GM19351 (cell line): ENCODE results near the gene SLC44A3.
"Not testable (repeated sequence)": the region's sequence is repeated elsewhere in the genome, so short reads cannot be mapped to it uniquely, and the experiment has no call there.

ENCODE experiments used
- ATAC-seq: cut with Tn5 transposase; IDR thresholded peaks from one replicate; pipeline ENCODE4 v1.9.1; 2021; ENCODE audit warnings: mild to moderate bottlenecking, moderate library complexity; ENCODE audit not compliant: unreplicated experiment

SLC44A3 gene

DNA sequence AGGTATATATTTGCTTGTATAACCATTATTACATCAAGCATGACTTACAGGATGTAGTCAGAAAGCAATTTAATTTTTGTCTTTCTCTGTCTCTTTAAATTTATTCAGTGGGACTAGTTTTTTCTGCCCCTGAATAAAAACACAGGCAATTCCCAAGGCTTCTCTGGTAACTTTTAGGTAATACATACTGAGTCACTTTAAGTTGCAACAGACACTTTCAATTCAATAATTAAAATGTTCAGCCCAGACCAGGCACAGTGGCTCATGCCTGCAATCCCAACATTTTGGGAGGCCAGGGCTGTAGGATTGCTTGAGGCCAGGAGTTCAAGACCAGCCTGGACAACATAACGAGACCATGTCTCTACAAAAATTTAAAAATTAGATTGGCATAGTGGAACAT is 12.3 kb downstream of the SLC44A3 start:
- no peak for ATAC-seq

- ATAC-seq: no peak
Observed at GRCh38 chr1:94832931-94833585, 12.9 kb downstream of the SLC44A3 start.

DNA sequence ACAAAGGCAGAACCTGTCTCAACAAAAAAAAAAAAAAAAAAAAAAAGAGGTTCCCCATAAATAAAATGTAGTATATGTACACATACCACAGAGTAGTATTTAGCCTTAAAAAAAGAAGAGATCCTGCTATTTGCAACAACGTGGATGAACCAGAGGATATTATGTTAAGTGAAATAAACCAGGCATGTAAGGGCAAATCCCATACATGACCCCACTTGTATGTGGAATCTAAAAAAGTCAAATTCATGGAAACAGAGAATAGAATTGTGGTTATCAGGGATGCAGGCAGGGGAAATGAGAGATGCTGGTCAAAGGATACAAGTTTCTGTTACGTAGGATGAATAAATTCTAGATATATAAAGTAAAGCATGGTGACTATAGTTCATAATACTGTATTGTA is 16.7 kb downstream of the SLC44A3 start:
- ATAC-seq: no peak

DNA sequence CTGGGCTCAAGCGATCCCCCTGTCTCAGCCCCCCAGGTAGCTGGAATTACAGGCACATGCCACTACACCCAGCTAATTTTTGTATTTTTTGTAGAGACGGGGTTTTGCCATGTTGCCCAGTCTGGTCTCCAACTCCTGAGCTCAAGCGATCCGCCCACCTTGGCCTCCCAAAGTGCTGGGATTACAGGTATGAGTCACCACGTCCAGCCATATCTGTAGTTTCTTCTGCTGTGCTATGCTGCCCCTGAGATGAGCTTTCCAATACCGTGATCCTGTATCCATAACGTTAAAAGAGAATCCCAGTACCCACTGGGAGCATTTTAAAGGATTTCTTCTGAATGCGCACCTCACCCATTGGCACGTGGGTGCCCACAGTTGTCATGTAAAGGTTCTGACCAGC is 20.2 kb downstream of the SLC44A3 start:
- not testable (repeated sequence) for ATAC-seq

DNA sequence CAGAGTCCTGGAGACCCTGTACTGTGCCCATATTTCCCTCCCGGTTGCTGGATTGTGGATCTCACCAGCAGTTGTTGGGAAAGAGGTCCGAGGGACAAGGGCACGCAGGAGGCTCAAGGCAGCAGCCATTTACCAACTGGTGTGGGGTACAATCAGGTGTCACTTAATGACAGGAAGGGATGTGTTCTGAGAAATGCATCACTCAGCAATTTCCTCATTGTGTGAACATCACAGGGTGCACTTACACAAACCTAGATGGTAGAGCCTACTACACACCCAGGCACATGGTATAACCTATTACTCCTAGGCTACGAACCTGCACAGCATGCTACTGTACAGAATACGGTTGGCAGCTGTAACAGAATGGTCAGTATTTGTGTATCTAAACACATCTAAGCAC is 20.7 kb downstream of the SLC44A3 start:
- ATAC-seq: no peak

- ATAC-seq: no peak
Observed at GRCh38 chr1:94843430-94843829, 23.3 kb downstream of the SLC44A3 start.

DNA sequence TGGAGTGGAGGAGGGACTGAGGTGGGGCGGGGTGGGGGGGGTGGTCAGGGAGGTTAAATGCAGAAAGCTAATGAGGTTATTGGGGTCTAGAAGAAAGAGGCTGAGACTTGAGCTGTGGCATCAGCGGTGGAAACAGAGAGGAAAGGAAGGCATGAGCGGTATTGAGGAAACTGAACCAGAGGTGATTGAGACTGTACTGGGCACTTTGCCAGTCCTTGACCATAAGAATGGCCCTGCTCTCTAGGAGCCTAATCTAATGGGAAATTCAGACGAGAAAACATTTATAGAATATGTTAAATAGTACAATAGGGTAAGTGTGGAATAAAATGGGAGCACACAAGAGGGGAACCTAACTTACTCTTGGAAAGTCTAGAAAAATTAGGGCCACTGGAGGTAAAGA is 23.7 kb downstream of the SLC44A3 start:
- ATAC-seq: no peak

DNA sequence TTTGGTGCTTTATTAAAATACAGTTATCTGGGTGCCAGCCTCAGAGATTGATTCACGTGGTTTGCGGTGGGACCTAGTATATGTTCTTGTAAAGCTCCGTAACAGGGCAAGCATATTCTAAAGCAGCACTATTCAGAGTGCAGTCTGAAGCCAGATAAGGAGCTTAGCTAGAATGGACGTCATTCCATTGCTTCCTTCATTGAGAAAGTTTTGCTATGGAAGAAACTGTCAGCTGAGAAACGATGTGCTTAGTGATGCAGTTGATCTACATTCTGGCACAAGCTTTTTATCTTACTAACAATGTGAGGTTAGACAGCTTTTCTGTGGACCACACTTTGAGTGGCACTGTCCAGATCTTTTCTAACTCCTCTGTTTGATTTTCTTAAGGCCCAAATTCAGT is 26.2 kb downstream of the SLC44A3 start:
- ATAC-seq: no peak

GRCh38 chr1:94851571-94851970 is 31.4 kb downstream of the SLC44A3 start:
- ATAC-seq: no peak

DNA sequence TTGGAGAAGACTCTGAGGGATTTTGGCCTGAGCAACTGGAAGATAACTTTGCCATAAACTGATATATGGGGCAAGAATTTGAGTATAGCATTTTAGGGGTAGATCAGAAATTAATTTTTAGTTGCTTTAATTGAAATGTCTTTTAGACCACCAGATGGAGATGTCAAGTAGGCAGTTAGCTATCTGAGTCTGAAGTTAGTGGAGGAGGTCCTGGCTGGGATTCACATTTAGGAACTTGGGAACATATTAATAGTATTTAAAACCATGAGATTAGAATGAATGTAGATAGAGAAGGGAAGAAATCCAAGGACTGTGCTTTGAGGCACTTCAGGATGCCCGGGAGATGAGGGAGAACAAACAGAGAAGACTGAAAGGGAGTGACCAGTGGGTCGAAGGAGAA is 32.6 kb downstream of the SLC44A3 start:
- no peak for ATAC-seq

DNA sequence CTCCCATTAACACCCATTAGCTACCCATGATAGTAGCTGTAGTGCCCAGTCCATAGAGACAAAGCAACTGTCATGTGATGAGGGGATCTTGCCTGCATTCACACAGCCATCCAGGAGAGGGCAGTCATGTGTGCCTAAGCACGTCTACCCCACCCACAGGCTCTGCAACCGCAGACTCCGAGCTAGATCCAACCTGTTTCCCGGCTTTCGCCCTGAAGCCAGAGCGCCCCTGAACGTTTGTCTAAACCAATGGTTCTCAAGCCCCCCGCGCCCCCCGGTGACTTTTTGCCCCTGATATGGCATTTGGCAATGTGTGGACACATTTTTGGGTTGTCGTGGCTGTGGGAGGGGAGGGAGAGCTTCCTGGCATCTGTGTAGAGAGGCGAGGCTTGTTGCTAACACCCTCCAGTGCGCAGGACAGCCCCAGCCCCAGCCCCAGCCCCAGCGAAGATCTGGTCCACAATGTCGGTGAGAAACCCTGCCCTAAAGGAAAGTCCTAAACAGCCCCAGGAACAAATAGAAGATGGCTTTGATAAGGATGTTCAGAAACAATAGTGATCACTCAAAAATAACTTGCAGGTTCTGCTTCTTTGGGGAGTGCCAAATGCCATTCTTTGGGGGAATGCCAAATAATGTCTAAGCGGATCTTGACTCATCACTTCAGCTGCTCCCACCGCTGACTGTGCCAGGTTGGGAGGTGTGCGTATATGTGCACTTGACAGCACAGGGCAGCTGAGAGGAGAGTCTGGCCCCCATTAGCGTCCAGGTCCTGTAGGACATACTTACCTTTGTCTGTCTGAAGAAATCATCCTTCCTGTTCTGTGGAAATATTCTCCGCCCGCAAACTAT is 34.5 kb downstream of the SLC44A3 start:
- peak; percentile 99 for ATAC-seq

- no peak for ATAC-seq
Observed at GRCh38 chr1:94855307-94855700, 35.1 kb downstream of the SLC44A3 start.

- ATAC-seq: no peak
Observed at GRCh38 chr1:94856004-94856403, 35.8 kb downstream of the SLC44A3 start.

GRCh38 chr1:94856868-94857267 is 36.7 kb downstream of the SLC44A3 start:
- ATAC-seq: no peak

GRCh38 chr1:94858276-94858675 is 38.1 kb downstream of the SLC44A3 start:
- ATAC-seq: no peak

- no peak for ATAC-seq
Observed at GRCh38 chr1:94859174-94859573, 39.0 kb downstream of the SLC44A3 start.

GRCh38 chr1:94862718-94863117 is 42.6 kb downstream of the SLC44A3 start:
- ATAC-seq: no peak

DNA sequence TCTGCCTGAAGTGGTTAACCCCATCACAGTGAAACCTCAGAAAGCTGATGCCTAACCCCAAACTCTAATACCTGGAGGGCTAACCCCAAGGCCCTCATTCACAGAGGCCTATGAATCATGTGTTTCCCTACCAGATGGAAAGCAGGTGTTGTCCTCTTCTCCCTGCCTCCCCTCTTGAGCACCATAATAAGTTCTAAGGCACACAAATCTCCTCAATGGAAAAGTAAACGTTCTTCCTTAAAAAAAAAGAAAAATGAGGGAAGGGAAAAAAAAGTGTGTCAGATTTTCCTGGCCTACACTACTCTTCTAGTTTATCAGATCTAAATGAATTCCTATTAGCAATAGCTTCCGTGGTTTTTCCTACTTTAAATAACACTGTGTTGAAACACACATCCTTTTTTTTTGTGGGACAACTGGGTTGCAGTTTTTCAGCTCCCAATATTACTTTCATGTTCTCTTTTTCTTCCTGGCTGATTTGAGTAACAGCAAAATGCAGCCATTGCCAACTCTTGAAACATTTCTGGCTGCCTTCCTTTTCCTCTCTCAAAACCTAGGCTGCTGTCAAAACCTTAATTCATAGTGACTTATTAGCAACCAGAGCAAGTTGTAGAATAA is 43.2 kb downstream of the SLC44A3 start:
- ATAC-seq: no peak

GRCh38 chr1:94863919-94864318 is 43.8 kb downstream of the SLC44A3 start:
- no peak for ATAC-seq

DNA sequence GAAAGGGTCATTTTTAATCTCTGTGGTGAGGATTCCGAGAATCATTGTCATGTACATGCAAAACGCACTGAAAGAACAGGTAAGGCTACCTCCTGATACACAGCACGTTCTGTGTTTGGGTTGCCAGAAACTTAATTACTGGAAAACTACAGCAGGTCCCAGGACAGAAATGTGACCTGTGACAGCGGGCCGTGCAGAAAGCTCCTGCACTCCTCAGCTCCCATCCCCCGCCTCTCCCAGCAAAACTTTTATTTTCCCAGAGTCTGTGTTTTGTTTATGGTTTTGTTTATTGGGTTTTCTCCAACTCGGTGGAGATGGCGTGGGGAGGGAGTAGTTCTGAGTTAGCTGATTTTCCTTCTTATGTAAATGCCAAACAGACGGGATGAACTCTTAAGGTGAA is 44.7 kb downstream of the SLC44A3 start:
- ATAC-seq: no peak

GRCh38 chr1:94865360-94865759 is 45.2 kb downstream of the SLC44A3 start:
- ATAC-seq: no peak

DNA sequence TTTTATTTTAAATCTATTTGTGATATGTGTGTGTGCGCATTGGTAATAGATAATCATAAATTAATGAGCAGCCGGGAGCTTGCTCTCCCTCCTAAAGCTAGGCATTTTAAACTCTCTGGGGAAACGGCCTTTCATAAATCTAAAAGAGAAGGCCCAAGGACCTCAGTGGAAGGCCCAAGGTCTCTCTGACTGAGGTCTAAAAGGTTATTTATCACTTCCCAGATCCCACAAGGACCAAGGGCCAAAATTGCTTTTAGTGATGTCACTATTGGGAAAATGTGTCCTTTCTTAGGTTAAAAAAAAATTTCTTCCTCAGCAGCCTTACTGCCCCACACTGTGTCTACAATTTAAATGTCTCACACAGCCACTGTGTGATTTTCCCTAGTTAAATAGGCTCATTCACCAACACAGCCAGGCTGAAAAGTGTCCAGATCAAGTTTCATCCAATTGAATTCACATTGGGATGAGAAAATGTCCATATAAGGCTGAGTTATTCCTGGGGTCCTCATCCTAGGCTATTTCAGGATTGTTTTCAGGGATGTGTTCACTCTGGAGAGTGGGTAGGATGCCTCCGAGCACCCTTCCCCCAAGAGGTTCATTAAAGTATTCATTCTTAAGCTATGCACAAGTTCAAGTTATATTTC is 46.1 kb downstream of the SLC44A3 start:
- no peak for ATAC-seq
